Measurements from ENCODE around the gene SGCD. TPM values are rescaled to one million over a fixed set of nuclear protein-coding genes. Genes with fewer than 3 reads are reported as not detected.

SGCD gene
- total RNA-seq, 1 donor from 2014 or later: 0.33 TPM

DNA sequence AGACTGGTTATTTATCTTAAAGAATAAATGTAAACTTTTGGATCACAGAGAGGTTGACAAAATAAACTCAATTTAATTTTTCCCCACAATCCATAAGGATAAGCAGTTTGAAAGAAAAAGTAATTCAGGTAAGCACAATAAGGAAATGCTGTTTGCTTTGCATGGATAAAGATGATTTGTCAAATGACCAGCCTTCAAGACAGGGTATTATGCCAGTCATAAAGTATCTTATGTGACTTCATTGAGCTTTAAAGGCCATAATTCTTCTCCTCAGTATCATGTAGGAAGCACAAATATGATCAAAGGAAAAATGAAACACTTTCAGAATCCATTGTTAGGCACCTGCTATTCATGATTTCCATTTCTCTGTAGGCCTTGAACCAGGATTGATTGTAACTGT, 342.5 kb downstream of the SGCD start:
- Mint-ChIP-seq H3K4me1 (no peaks in the 10 kb centered on the region), H3K27ac (ENCODE audit: unreplicated experiment) (no peak overlapping the region), H3K36me3 (ENCODE audit: low read depth) (no peaks in the 10 kb centered on the region), H3K9me3 (no peaks in the 10 kb centered on the region), H3K4me3 (no peak overlapping the region), H3K27me3 (ENCODE audit: low read depth) (peaks cover 3% of the 10 kb centered on the region)
- TF ChIP-seq, protein P1, sequence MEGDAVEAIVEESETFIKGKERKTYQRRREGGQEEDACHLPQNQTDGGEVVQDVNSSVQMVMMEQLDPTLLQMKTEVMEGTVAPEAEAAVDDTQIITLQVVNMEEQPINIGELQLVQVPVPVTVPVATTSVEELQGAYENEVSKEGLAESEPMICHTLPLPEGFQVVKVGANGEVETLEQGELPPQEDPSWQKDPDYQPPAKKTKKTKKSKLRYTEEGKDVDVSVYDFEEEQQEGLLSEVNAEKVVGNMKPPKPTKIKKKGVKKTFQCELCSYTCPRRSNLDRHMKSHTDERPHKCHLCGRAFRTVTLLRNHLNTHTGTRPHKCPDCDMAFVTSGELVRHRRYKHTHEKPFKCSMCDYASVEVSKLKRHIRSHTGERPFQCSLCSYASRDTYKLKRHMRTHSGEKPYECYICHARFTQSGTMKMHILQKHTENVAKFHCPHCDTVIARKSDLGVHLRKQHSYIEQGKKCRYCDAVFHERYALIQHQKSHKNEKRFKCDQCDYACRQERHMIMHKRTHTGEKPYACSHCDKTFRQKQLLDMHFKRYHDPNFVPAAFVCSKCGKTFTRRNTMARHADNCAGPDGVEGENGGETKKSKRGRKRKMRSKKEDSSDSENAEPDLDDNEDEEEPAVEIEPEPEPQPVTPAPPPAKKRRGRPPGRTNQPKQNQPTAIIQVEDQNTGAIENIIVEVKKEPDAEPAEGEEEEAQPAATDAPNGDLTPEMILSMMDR (conservative IDR thresholded peaks at IDR 0.05): no peak
- no peak for DNase-seq (ENCODE audit: low read depth, low spot score)

DNA sequence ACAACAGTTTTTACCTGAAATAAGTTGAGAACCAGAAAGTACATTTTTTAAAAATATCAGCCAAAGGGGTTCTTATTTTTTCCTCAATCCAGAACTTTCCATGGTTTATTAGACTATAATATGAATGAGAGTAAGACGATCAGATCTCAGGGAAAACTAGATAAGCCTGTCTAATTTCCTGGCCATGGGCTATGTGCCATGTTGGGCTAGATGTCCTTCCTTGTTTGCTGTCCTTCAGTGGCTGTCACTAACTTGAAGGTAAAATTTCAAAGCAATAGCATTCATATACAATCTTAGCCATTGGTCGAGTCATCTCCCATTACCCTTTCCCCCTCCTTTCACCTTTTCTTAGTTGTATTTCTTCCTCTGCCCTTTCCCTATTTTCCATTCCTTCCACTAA, 343.7 kb downstream of the SGCD start:
- H3K9me3 Mint-ChIP-seq: no peaks in the 10 kb centered on the region
- H3K27ac Mint-ChIP-seq (ENCODE audit: unreplicated experiment): no peak overlapping the region
- H3K27me3 Mint-ChIP-seq (ENCODE audit: low read depth): peaks cover 3% of the 10 kb centered on the region
- no peak for DNase-seq (ENCODE audit: low read depth, low spot score)
- TF ChIP-seq, protein P1 (conservative IDR thresholded peaks at IDR 0.05): no peak
- no peaks in the 10 kb centered on the region for H3K36me3 Mint-ChIP-seq (ENCODE audit: low read depth)
- no peak overlapping the region for H3K4me3 Mint-ChIP-seq
- no peaks in the 10 kb centered on the region for H3K4me1 Mint-ChIP-seq

DNA sequence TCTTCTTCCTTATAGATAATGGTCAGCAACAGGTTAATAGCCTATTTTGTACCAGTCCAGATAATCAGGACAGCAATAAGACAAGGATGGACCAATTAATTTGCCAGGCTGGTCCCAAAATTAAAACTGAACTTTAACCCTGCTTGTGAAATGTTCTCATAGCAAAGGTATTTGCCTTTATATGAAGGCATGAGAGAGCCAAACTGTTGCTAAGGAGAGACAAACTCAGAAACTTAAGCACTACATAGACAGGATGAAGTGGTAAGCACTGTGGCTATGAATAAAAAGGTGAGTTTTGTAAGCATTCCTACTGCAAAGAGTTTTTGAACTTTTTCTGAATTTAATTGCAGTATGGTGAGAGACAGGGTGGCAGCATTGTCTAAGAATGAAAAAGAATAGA, 348.4 kb downstream of the SGCD start:
- DNase-seq (ENCODE audit: low read depth, low spot score): no peak
- no peaks in the 10 kb centered on the region for H3K9me3 Mint-ChIP-seq
- H3K4me3 Mint-ChIP-seq: no peak overlapping the region
- H3K4me1 Mint-ChIP-seq: no peaks in the 10 kb centered on the region
- H3K27ac Mint-ChIP-seq (ENCODE audit: unreplicated experiment): no peak overlapping the region
- TF ChIP-seq, protein P1 (conservative IDR thresholded peaks at IDR 0.05): no peak
- peaks cover 3% of the 10 kb centered on the region for H3K27me3 Mint-ChIP-seq (ENCODE audit: low read depth)
- H3K36me3 Mint-ChIP-seq (ENCODE audit: low read depth): no peaks in the 10 kb centered on the region

DNA sequence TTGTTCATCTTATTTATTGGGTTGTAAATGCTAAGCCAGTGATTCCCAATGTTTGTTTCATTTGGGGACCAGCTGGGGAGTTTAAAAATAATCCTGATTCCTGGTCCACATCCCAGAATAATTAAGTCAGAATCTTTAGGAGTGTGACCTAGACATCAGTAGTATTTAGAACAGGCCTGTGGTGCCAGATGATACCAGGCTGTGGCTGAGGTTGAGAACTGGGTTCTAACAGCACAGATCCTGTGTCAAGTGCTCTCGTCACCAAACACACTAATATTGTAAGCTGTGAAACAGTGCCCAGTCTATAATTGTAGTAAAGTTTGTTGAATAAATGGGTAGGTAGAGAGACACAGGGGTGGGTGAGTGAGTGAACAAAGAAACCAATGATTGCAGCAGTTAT, 351.0 kb downstream of the SGCD start:
- Mint-ChIP-seq H3K36me3 (ENCODE audit: low read depth) (no peaks in the 10 kb centered on the region), H3K4me1 (no peaks in the 10 kb centered on the region)

DNA sequence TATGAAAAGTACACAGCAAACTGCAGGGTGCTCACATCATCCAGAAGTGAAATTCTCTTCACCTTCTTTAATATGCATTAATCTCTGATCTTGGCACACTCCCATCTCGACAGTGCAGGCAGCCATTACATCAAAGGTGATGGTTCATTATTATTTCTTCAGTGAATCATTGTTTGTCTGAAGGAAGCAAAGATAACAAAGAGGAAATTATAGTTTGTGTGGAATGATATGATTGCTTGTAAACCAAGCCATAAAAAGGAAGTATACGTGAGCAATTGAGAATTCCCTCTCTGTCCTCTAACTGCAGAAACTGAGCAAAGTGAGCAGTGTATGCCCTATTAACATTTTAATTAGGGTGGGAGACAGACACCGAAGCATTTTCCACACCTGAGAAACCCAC, 351.5 kb downstream of the SGCD start:
- Mint-ChIP-seq H3K4me3 (no peak overlapping the region), H3K27ac (ENCODE audit: unreplicated experiment) (no peak overlapping the region)

More for the DNA sequence above, 351.0 kb downstream of the SGCD start:
- DNase-seq (ENCODE audit: low read depth, low spot score): no peak
- no peak overlapping the region for H3K4me3 Mint-ChIP-seq
- no peaks in the 10 kb centered on the region for H3K27me3 Mint-ChIP-seq (ENCODE audit: low read depth)
- TF ChIP-seq, protein P1 (conservative IDR thresholded peaks at IDR 0.05): no peak
- no peaks in the 10 kb centered on the region for H3K9me3 Mint-ChIP-seq
- no peak overlapping the region for H3K27ac Mint-ChIP-seq (ENCODE audit: unreplicated experiment)

More for the DNA sequence above, 351.5 kb downstream of the SGCD start:
- no peaks in the 10 kb centered on the region for H3K27me3 Mint-ChIP-seq (ENCODE audit: low read depth)
- H3K9me3 Mint-ChIP-seq: peaks cover 2% of the 10 kb centered on the region
- H3K4me1 Mint-ChIP-seq: no peaks in the 10 kb centered on the region
- no peak for DNase-seq (ENCODE audit: low read depth, low spot score)
- TF ChIP-seq, protein P1 (conservative IDR thresholded peaks at IDR 0.05): no peak
- H3K36me3 Mint-ChIP-seq (ENCODE audit: low read depth): no peaks in the 10 kb centered on the region
